CD4-positive, alpha-beta T cell treated with Interleukin-6 at 100 ng/mL for 8 hours (primary cell): Measurements from ENCODE around the gene CLEC9A.

ENCODE experiments used
- DNase-seq: peaks from one replicate; pipeline ENCODE4 v3.0.0-alpha.2; 2020; ENCODE audit warnings: mixed read lengths, low spot score

Gene CLEC9A

GRCh38 chr12:10111451-10111850 lies 81.0 kb downstream of the CLEC9A start:
- no peak for DNase-seq

GRCh38 chr12:10113075-10113474 lies 82.6 kb downstream of the CLEC9A start:
- DNase-seq, result no peak

- no peak for DNase-seq
These were observed 83.4 kb downstream of the CLEC9A start for GRCh38 chr12:10113920-10114319.

- no peak for DNase-seq
These were observed 84.8 kb downstream of the CLEC9A start for GRCh38 chr12:10115311-10115710.
